Cardiac muscle cell (in vitro differentiated cells and primary cell): Measurements from ENCODE around the gene SH3RF3. TPM values are rescaled to one million over a fixed set of nuclear protein-coding genes. Genes with fewer than 3 reads are reported as not detected.

Experiments used
- DNase-seq, 2 donors: peaks; one replicate each; pipeline versions ENCODE4 v3.0.0 to v3.0.0-alpha.2; 2010 to 2017; ENCODE audit warnings: low read depth in 1 of 2, low spot score in 1 of 2
- H3K27ac ChIP-seq: fragments of 200-600 bp; sonication (generic); 2 replicates; pipeline ENCODE4 v1.5.1; 2016
- H3K27me3 ChIP-seq: fragments of 200-600 bp; sonication (generic); 2 replicates; pipeline ENCODE4 v1.6.0; 2016; ENCODE audit warnings: control low read depth
- H3K36me3 ChIP-seq: fragments of 200-600 bp; sonication (generic); 2 replicates; pipeline ENCODE4 v1.5.1; 2016; ENCODE audit warnings: control low read depth
- H3K4me1 ChIP-seq: fragments of 200-600 bp; sonication (generic); 2 replicates; pipeline ENCODE4 v1.8.1; 2017; ENCODE audit warnings: low read depth, mild to moderate bottlenecking, mixed run types
- H3K4me3 ChIP-seq: fragments of 200-600 bp; sonication (generic); 2 replicates; pipeline ENCODE4 v1.5.1; 2016; ENCODE audit warnings: mild to moderate bottlenecking
- H3K9me3 ChIP-seq: fragments of 200-600 bp; sonication (generic); 2 replicates; pipeline ENCODE4 v1.5.1; 2017; ENCODE audit warnings: low read depth, mild to moderate bottlenecking, control low read depth
- CTCF ChIP-seq: IDR thresholded peaks from 2 replicates; pipeline ENCODE4 v1.5.1; 2012; ENCODE audit warnings: low read depth, mild to moderate bottlenecking, low read length
- polyA plus RNA-seq: library from polyadenylated mRNA; unstranded; fragments of >200 nt; fragmentation: Nextera tagmentation; extraction: Ambion mirVana; gene quantifications from 2 replicates; pipeline ENCODE4 v1.2.1, GENCODE V29; 2016
- total RNA-seq: library from RNA; depleted of rRNA; stranded (reverse); fragments of >200 nt; gene quantifications from 2 replicates; pipeline ENCODE4 v1.2.3, GENCODE V29; 2016

SH3RF3 gene
- total and polyA plus RNA-seq, 2 experiments from 2014 or later, result 1.2 to 1.7 TPM

- Histone ChIP-seq H3K36me3 (no peaks in the 10 kb centered on the region), H3K27ac (no peak overlapping the region), H3K4me1 (no peaks in the 10 kb centered on the region), H3K4me3 (no peak overlapping the region), H3K27me3 (peaks cover 4% of the 10 kb centered on the region), H3K9me3 (no peaks in the 10 kb centered on the region)
- TF ChIP-seq CTCF, result no peak
- peak in 1 of 2 donors; percentile 56 for DNase-seq
Measured at GRCh38 chr2:109148117-109148746, 19.2 kb downstream of the SH3RF3 start.

- H3K36me3 ChIP-seq, result no peaks in the 10 kb centered on the region
- no peaks in the 10 kb centered on the region for H3K4me1 ChIP-seq
- no peak overlapping the region for H3K27ac ChIP-seq
- peaks cover 4% of the 10 kb centered on the region for H3K27me3 ChIP-seq
- DNase-seq, result no peak
- no peak overlapping the region for H3K4me3 ChIP-seq
- no peaks in the 10 kb centered on the region for H3K9me3 ChIP-seq
- TF ChIP-seq CTCF, result no peak
Measured at GRCh38 chr2:109148991-109149645, 20.1 kb downstream of the SH3RF3 start.

- no peak for DNase-seq
- no peaks in the 10 kb centered on the region for H3K4me1 ChIP-seq
- TF ChIP-seq CTCF, result no peak
- H3K9me3 ChIP-seq, result no peaks in the 10 kb centered on the region
- H3K4me3 ChIP-seq, result no peak overlapping the region
- H3K27ac ChIP-seq, result no peak overlapping the region
- H3K36me3 ChIP-seq, result no peaks in the 10 kb centered on the region
- H3K27me3 ChIP-seq, result peaks cover 4% of the 10 kb centered on the region
Measured at GRCh38 chr2:109150559-109150958, 21.6 kb downstream of the SH3RF3 start.

GRCh38 chr2:109151519-109151918 lies 22.5 kb downstream of the SH3RF3 start:
- no peak overlapping the region for H3K4me3 ChIP-seq
- no peaks in the 10 kb centered on the region for H3K4me1 ChIP-seq
- H3K9me3 ChIP-seq, result no peaks in the 10 kb centered on the region
- no peak for DNase-seq
- no peak overlapping the region for H3K27ac ChIP-seq
- no peak for TF ChIP-seq CTCF
- H3K27me3 ChIP-seq, result peaks cover 4% of the 10 kb centered on the region
- no peaks in the 10 kb centered on the region for H3K36me3 ChIP-seq

- Histone ChIP-seq H3K27ac (no peak overlapping the region), H3K36me3 (no peaks in the 10 kb centered on the region), H3K4me1 (no peaks in the 10 kb centered on the region), H3K9me3 (no peaks in the 10 kb centered on the region), H3K4me3 (no peak overlapping the region), H3K27me3 (peaks cover 4% of the 10 kb centered on the region)
- no peak for TF ChIP-seq CTCF
- DNase-seq, result no peak
Measured at GRCh38 chr2:109153005-109153784, 24.2 kb downstream of the SH3RF3 start.
